Effector CD8-positive, alpha-beta T cell (primary cell): ENCODE measurements around the gene MGMT.
"Not testable (repeated sequence)": the region's sequence is repeated elsewhere in the genome, so short reads cannot be mapped to it uniquely, and the experiment has no call there.

Source experiments
- DNase-seq: peaks from one replicate; lab custom pipeline; 2025; lab: John Stamatoyannopoulos, UW
- total RNA-seq, 4 experiments: gene quantifications; one replicate each; lab custom pipeline; 2026; lab: John Stamatoyannopoulos, UW

Gene MGMT
- 17.3 to 22.7 (median 20.5) reads per million in 4 experiments for total RNA-seq

- peak; percentile 98 for DNase-seq
Observed at GRCh38 chr10:129466703-129467358, at the start of gene MGMT. TSS of gene MGMT (plus strand) at chr10:129467241.

DNA sequence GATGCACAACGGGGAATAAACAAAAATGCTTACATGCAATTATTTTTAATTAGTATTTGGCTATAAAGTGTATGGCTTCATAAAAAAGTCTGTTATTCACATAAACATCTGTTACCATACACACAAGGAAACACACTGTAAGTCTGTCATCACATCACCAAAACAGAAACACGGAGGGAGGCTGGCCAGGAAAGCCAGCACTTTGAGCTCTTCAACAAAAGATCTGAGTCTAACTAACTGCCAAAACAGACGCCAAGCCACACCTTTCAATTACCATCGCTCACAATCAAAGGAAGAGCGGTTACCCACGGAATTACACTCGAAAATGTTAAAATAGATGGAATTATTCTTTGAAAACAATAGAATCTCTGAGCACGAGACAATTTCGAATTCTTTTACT lies 49.2 kb upstream of the MGMT start:
- no peak for DNase-seq

- DNase-seq, result no peak
Observed at GRCh38 chr10:129418496-129419225, 48.4 kb upstream of the MGMT start.

DNA sequence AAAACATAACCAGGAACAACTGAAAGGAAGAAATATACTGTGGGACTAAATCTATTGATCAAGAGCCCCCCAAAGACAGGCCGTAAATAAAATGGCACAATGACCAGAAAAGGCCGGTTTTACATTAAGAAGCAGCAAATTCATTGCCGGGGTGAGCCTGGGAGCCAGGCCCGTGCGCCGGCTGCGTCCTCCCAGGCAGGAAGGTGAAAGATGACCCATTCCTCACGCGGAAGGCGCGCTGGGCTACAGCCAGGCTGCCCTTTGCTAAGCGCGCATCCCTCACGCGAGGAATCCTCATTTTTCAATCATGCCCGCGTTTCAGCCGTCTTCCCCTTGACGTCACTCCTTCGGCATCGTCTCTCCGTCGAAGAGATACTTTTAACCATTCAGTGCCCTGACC lies 47.6 kb upstream of the MGMT start:
- no peak for DNase-seq

DNA sequence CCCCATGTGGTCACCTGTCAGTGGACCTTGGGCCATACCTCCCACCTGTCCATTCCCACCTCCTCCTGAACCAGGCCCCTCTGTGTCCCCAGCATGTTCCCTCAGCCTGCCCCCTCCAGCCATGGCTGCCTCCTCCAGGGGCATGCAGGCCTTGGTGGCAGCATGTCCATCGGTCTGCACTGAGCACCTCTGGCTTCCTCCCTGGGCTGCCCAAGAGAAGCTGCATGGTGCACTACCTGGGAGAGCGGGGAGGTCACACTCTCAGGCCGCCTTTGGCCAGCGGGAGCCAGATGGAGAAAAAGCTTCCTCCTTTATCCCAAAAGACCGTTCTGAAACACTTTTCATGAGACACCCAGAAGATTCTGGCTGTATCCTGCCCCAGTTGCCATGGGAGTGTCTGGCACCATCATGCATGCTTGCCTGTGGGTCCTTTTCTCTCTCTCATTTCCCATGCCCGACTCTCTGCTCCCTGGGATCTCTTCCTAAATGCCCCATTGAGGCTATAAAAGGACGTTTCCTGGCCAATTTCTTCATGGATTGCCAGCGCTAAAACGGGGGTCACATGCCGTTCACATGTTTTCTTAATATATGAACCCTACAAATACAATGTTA lies 45.5 kb upstream of the MGMT start:
- no peak for DNase-seq

GRCh38 chr10:129424978-129425377 lies 42.1 kb upstream of the MGMT start:
- DNase-seq, result no peak

DNA sequence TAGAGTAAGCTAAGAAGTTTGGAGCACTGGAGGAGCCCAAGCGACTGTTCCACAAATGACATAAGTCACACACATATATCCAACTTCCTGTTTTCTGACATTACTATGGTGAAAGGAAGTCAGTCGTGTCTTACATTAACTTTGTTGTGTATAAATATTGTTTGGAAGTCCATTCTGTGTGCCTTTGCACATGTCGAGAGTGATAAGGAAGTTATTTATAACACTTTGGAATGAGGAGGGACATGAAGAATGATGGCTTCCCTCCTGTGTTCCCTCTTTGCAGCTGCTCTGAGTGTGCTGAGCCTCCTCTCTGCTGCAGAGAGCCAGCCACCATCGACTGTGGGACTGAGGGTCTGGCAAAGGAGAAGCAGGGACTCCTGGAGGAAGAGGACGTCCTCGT lies 40.4 kb upstream of the MGMT start:
- DNase-seq, result no peak

DNA sequence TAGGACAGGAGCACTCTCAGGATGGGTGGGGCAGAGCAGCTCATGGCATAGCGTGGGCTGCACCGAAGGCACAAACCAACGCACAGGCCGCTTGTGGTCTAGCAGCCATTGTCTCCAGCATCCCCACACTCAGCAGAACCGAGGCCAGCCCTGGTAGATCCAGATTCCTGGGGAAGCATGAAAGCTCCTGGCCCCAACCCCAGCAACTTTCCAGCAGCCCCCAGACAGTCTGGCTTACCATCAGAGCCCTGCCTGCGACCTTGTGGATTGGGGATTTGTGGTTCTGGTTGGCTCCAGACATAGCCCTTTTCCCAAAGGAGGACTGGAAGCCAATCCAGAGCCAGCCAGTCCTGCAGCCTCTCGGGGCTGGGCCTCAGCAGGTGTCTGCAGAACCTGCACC lies 33.8 kb upstream of the MGMT start:
- no peak for DNase-seq

GRCh38 chr10:129435724-129436123 lies 31.3 kb upstream of the MGMT start:
- DNase-seq, result not testable (repeated sequence)

DNA sequence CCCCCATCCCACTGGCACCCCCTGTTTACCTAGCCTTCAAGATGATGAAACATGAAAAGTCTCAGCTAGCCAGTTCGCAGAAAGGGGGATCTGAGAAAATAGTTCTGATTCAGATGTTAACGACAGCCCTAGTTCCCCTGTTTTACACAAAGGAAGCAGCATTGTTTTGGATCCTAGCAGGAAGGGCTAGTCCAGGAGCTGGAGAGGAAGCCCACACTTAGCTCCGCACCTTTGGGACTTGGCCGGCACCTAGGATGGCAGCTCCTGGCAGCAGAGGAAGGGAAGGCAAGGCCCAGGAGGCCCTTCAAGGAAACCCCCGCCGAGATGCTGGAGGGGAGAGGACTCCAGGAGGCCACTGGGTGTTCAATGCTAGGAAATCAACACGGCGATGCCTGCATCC lies 29.0 kb upstream of the MGMT start:
- DNase-seq, result no peak

DNA sequence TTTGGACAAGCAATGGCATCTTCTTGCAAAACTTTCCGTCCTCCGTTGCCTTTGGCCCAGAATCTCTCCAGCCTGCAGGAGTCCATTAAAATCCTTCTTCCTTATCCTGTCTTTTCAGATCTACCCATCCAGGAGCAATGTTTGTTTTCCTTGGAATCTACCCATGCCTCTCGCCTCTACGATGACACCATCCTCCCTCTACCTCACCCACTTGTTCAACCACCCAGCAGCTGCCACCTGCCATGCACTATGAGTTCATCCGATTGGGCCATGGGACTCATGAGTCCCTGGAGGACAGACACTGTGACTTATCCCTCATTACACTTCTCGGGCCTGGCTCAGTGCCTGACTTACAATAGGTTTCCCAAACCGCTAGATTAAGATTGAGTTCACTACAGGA lies 26.8 kb upstream of the MGMT start:
- no peak for DNase-seq

DNA sequence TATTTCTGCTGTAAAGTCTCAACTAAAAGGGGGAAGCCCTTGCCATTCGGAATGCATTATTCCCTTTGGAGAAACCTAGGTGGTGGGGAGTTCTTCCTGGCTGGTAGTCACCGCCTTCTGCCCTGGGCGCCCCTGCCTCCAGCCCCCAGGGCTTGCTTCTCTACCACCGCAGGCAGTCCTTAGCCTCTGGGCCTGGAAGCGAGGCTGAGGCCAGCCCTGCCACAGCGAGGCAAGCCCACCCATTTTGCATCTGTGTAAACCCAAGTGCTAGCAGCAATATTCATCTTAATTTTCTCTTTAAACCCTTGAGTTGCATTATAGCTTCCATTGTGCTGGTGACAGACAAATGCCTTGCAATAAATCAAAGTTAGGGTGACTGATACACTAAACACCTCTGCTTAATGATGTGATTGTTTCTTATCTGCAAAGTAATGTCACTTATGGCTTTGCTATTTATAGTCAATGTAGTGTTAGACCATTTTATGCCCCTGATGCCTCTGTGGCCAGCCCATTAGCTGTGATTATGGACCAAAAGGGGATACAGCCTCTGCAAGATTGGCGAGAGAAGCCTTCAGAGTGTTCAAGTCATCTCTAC lies 26.2 kb upstream of the MGMT start:
- DNase-seq, result no peak

- no peak for DNase-seq
Observed at GRCh38 chr10:129441372-129442009, 25.6 kb upstream of the MGMT start.

DNA sequence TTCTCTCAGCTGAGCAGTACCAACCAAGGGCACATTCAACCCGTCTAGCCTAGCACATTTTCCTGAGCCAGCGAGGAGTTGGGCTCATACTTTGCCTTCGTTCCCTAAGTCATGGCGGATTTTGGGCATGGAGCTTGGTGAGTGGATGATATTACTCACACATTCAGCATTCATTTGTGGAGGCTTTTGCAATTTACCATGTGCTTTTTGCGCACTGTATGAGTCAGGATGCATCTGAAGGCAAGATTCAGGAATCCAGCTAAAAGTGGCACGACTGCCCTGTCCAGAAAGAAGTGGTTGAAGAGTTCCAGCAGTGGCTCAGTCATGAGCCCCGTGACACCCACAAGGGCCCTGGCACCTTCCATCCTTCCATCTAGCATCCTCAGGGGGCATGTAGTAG lies 24.2 kb upstream of the MGMT start:
- DNase-seq, result no peak

- no peak for DNase-seq
Observed at GRCh38 chr10:129444359-129444758, 22.7 kb upstream of the MGMT start.

DNA sequence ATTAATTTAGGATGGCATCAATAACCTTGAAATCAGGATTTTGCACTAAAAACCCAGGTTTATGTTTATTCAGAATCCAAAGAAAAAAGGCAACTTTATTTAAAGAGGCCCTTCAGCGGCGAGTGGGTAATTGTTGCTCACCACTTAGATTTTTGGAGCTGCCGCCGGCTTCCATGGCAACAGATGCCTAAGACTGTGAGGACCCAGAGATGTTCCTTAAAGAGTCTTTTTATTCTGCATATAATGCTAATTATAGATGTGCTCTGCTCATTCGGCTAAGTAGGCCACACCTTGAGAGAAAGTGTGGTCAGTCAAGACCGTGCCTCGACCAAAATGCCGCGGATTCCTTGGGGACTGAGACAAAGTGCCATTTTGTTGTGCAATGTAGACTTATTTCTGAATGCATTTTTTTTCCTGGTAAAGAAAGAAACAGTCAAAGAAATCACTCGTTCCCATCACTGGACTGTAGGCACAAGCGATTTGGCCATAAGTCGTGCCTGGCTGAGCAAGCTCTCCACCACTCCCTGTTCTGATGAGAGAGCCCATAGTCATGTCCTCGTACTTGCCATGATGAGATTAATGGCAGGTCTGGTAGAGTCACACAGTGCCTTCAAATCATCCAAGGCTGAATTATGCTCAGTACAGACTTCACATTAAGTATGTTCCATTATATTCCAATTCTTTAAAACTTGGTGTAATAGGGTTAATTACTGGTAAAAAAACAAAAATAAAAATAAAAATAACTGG lies 21.4 kb upstream of the MGMT start:
- no peak for DNase-seq

DNA sequence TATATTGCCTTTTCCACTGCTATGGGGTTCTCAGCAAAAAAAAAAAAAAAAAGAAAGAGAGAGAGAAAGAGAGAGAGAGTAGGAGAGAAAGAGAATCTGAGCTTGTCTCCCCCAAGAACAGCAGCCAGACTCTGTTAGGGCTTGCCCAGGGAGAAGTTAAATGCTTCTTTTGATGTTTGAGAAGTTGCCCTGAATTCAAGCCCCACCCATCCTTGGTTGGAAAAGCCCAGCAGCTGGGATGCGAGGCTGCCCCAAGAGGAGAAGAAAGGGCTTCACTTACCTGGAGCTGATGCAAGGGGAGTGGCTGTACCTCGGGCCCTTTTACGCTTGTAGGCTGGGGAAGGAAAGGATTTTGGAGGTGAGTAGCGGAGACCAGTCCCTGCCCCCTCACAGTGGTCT lies 20.9 kb upstream of the MGMT start:
- DNase-seq, result no peak

DNA sequence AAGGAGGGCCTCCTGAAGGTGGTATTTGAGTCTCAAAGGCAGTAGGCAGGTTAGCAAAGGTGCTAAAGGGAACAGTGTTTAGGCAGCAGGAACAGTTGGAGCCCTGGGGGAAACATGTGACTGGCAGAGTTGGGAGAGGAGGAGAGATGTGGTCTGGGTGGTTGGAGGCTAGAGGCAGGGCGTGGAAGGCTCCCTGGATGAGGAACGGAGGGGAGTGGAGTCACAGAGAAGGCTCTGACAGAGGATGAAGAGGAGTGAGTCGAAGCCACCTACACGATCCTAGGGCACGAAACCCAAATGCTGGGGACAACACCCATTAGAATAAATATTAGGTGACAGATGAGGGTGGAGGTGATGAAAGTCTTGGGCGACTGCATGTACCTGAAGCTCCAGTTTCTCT lies 19.6 kb upstream of the MGMT start:
- DNase-seq, result no peak

DNA sequence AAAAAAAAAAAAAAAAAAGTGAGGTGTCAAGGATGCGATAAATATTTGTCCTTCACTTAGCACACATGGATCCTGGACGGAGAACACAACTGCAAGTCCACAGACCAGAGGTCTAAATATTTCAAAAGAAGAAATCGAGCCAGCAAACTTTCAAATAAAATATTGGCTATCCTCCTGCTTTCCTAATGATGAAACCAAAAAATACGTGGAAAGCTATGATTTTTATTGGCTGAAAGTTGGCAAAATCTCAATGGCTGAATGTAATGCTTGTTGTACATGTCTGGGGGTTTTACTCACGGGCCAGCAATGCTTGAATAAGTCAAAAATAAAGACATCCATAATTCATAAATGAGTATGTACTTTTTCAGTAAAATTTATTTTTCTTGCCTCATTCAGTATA lies 19.0 kb upstream of the MGMT start:
- no peak for DNase-seq

- no peak for DNase-seq
Observed at GRCh38 chr10:129448539-129448938, 18.5 kb upstream of the MGMT start.

GRCh38 chr10:129449893-129450292 lies 17.1 kb upstream of the MGMT start:
- no peak for DNase-seq

GRCh38 chr10:129450391-129450790 lies 16.6 kb upstream of the MGMT start:
- DNase-seq, result no peak
